ENCODE measurements around the gene MED31.

- no peak for TF ChIP-seq MZF1 (tag by site-specific recombination; IDR thresholded peaks at IDR 0.05; ENCODE audit: borderline replicate concordance)
- TF ChIP-seq ZNF704 (tag by site-specific recombination; IDR thresholded peaks at IDR 0.05) = no peak
- no peak for TF ChIP-seq ZNF140 (tag by site-specific recombination; IDR thresholded peaks at IDR 0.05)
- no peak for TF ChIP-seq HOXD13 (CRISPR knock-in tag; IDR thresholded peaks at IDR 0.05; ENCODE audit: borderline replicate concordance)
- TF ChIP-seq CTCF (tag by site-specific recombination; IDR thresholded peaks at IDR 0.05) = no peak
- TF ChIP-seq ZNF148 (tag by site-specific recombination; IDR thresholded peaks at IDR 0.05; ENCODE audit: borderline replicate concordance) = no peak
- TF ChIP-seq WT1 (tag by site-specific recombination; IDR thresholded peaks at IDR 0.05) = no peak
- TF ChIP-seq ATF2 (tag by site-specific recombination; IDR thresholded peaks at IDR 0.05; ENCODE audit: low read depth) = no peak
- TF ChIP-seq KLF16 (tag by site-specific recombination; IDR thresholded peaks at IDR 0.05) = no peak
- TF ChIP-seq ZNF24 (tag by site-specific recombination; IDR thresholded peaks at IDR 0.05) = no peak
- no peak for TF ChIP-seq ZNF544 (tag by site-specific recombination; IDR thresholded peaks at IDR 0.05)
- TF ChIP-seq ZNF549 (tag by site-specific recombination; IDR thresholded peaks at IDR 0.05) = no peak
Measured at GRCh38 chr17:6596941-6597340, 54.5 kb downstream of the MED31 start.

Measured in HEK293 (cell line).